ENCODE results near the gene KRT4. TPM values are rescaled to one million over a fixed set of nuclear protein-coding genes. Genes with fewer than 3 reads are reported as not detected.

KRT4 gene
- total RNA-seq, 1 donor from 2014 or later = not detected

DNA sequence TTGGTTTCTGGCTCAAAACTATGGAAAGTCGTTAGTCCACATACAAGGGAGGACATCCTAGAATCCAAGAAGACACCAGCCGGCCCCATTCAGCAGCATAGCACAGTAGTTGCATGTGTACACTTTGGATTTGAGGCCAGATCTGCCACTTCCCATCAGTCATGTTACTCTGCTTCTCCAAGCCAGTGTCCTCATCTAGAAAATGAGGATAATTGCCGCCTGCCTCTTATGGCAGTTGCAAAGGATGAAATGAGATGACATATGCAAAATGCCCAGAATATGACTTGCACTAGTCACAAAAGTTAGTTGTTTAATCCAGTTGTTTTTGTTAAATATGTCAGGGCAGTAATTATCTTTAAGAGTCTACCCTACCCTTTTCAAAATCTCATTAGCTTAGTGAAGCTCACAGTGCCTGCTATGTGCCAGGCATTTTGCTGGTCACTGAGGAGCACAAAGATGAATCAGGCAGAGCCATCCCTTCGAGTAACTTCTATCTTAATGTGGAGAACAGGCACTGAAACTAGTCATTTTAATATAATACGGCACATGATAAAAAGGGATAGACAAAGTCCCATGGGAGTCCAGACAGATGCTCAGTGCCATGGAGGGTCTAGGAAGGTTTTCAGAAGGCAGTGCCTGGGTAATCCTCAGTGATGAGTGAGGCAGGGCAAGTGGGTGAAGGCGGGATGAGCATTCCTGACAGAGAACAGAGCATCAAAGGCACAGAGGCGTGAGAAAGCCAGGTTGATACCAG is 30.2 kb downstream of the KRT4 start:
- no peaks in the 10 kb centered on the region for H3K9me3 Mint-ChIP-seq
- Histone ChIP-seq H3K36me3 (no peaks in the 10 kb centered on the region), H3K9ac (no peak overlapping the region), H3K9me3 (ENCODE audit: low read depth) (no peaks in the 10 kb centered on the region), H3K79me2 (ENCODE audit: low read depth) (no peaks in the 10 kb centered on the region), H4K20me1 (ENCODE audit: low read depth) (no peaks in the 10 kb centered on the region), H3K27me3 (peaks cover 2% of the 10 kb centered on the region), H3K4me1 (no peaks in the 10 kb centered on the region), H2AFZ (replicated peaks) (no peak overlapping the region), H3K27ac (no peak overlapping the region), H3K4me2 (no peak overlapping the region), H3F3A (ENCODE audit: low read depth) (no peaks in the 10 kb centered on the region), H3K4me3 (no peak overlapping the region)
- no peaks in the 10 kb centered on the region for H3K4me1 Mint-ChIP-seq
- H3K27ac Mint-ChIP-seq = no peak overlapping the region
- no peak for DNase-seq (ENCODE audit: low spot score)
- peaks cover 2% of the 10 kb centered on the region for H3K27me3 Mint-ChIP-seq (ENCODE audit: insufficient read depth, low read depth)
- no peak for TF ChIP-seq EZH2 (IDR thresholded peaks at IDR 0.05)
- no peak for TF ChIP-seq EZH2phosphoT487 (IDR thresholded peaks at IDR 0.05)
- no peak for TF ChIP-seq CTCF (IDR thresholded peaks at IDR 0.05)
- H3K36me3 Mint-ChIP-seq = no peaks in the 10 kb centered on the region
- no peak overlapping the region for H3K4me3 Mint-ChIP-seq

- no peaks in the 10 kb centered on the region for H3K4me1 ChIP-seq
- H3K79me2 ChIP-seq (ENCODE audit: low read depth) = no peaks in the 10 kb centered on the region
- H3K27ac ChIP-seq = no peak overlapping the region
- H3K27ac Mint-ChIP-seq = no peak overlapping the region
- H3K9me3 Mint-ChIP-seq = no peaks in the 10 kb centered on the region
- no peaks in the 10 kb centered on the region for H3K9me3 ChIP-seq (ENCODE audit: low read depth)
- H3K36me3 Mint-ChIP-seq = no peaks in the 10 kb centered on the region
- H3K27me3 Mint-ChIP-seq (ENCODE audit: insufficient read depth, low read depth) = no peaks in the 10 kb centered on the region
- TF ChIP-seq EZH2phosphoT487 (IDR thresholded peaks at IDR 0.05) (no peak), EZH2 (IDR thresholded peaks at IDR 0.05) (no peak), CTCF (IDR thresholded peaks at IDR 0.05) (no peak)
- H3K36me3 ChIP-seq = no peaks in the 10 kb centered on the region
- H3K4me2 ChIP-seq = no peak overlapping the region
- H3K4me3 ChIP-seq = no peak overlapping the region
- no peaks in the 10 kb centered on the region for H3K4me1 Mint-ChIP-seq
- H2AFZ ChIP-seq (replicated peaks) = no peak overlapping the region
- H3K4me3 Mint-ChIP-seq = no peak overlapping the region
- H3K27me3 ChIP-seq = peaks cover 4% of the 10 kb centered on the region
- DNase-seq (ENCODE audit: low spot score) = no peak
- H3F3A ChIP-seq (ENCODE audit: low read depth) = no peaks in the 10 kb centered on the region
- H4K20me1 ChIP-seq (ENCODE audit: low read depth) = no peaks in the 10 kb centered on the region
- no peak overlapping the region for H3K9ac ChIP-seq
Measured at GRCh38 chr12:52782502-52782901, 31.4 kb downstream of the KRT4 start.

DNA sequence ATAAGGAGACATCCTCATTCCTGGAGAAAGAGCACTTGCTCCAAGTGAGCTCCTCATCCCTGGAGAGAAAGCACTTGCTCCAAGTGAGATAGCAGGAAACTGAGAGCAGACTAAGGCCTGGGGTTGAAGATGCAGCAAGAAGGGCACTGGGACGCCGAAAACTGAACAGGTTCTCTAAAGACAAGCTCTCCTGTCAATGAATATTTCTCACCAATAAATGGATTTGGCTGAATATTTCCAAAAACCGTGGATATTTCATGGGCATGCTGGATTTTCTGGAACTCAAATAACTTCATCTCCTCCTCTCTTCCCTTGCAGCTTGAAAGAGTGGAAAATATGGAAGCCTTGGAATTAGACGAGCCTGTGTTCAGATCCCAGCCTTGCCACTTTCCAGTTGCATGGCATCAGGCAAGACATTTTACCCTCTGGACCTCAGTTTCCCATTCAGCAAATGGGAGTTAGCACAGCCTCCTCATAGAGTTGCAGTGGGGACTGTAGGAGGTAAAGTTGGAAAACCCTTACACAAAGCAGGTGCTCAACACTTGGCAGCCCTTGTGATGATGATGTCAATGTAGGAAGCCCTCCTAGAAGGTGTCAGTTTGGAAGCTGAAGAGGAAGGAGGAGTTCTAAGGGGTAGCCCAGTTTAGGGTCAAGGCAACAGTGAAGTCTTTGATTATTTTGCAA is 32.4 kb downstream of the KRT4 start:
- no peak overlapping the region for H3K27ac ChIP-seq
- DNase-seq (ENCODE audit: low spot score) = no peak
- no peaks in the 10 kb centered on the region for H3K79me2 ChIP-seq (ENCODE audit: low read depth)
- no peaks in the 10 kb centered on the region for H3K4me1 ChIP-seq
- TF ChIP-seq EZH2 (IDR thresholded peaks at IDR 0.05) (no peak), CTCF (IDR thresholded peaks at IDR 0.05) (no peak), EZH2phosphoT487 (IDR thresholded peaks at IDR 0.05) (no peak)
- Mint-ChIP-seq H3K4me1 (no peaks in the 10 kb centered on the region), H3K9me3 (no peaks in the 10 kb centered on the region), H3K27ac (no peak overlapping the region), H3K4me3 (no peak overlapping the region), H3K36me3 (no peaks in the 10 kb centered on the region), H3K27me3 (ENCODE audit: insufficient read depth, low read depth) (no peaks in the 10 kb centered on the region)
- no peak overlapping the region for H3K4me3 ChIP-seq
- H2AFZ ChIP-seq (replicated peaks) = no peak overlapping the region
- no peak overlapping the region for H3K4me2 ChIP-seq
- H3K36me3 ChIP-seq = no peaks in the 10 kb centered on the region
- no peak overlapping the region for H3K9ac ChIP-seq
- no peaks in the 10 kb centered on the region for H3F3A ChIP-seq (ENCODE audit: low read depth)
- peaks cover 4% of the 10 kb centered on the region for H3K27me3 ChIP-seq
- H3K9me3 ChIP-seq (ENCODE audit: low read depth) = no peaks in the 10 kb centered on the region
- no peaks in the 10 kb centered on the region for H4K20me1 ChIP-seq (ENCODE audit: low read depth)

Measured in neural progenitor cell (in vitro differentiated cells).